Activated CD4-positive, alpha-beta T cell treated with anti-CD3 and anti-CD28 coated beads, Interleukin-2, amount 50 U/mL, for 24 hours (primary cell): ENCODE results near the gene GNG4.
"Not testable (repeated sequence)": the region's sequence is repeated elsewhere in the genome, so short reads cannot be mapped to it uniquely, and the experiment has no call there.

Source experiments
- DNase-seq, 2 donors: peaks; one replicate each; pipeline ENCODE4 v3.0.0-alpha.2; 2020; ENCODE audit warnings: low read depth in 1 of 2, low spot score in 1 of 2

GNG4 gene

DNA sequence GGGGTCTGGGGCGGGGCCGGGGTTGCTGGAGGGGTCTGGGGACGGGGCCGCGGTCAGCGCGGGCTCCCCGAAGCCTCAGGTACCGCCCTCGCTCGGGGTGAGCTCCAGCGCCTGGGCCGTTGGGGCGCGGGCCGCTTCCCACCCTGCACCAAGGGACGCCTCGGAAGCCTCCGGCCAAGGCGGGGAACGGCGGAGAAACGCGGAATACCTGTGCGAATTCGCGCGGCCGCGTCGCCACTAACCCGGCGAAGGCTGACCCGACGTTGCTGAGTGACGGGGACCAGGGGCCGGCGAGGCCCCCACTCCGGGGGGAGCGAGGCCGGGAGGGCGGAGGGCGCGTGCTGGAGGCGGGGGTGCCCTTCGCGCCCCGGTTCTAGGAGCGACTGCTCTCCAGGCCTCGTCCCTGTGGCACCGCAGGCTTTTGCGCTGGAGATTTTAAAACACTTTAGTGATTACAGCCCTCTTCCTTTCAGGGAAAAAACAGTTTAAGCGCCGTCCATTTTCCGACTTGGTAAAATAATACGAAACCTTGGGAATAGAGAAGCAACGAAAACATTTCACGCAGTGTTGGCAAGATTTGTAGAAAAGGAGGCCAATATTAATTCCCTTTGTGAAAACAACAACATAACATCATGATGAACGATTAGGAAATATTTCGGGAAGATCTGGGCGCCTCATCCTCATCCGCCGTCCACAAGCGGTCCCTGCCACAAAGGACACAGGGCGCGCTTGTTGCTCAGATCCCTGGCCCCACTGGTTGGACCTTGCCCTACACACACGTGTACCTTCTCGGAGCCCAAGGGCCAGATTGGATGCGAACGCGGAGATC, 971 bp upstream of the GNG4 start:
- DNase-seq, result no peak

DNA sequence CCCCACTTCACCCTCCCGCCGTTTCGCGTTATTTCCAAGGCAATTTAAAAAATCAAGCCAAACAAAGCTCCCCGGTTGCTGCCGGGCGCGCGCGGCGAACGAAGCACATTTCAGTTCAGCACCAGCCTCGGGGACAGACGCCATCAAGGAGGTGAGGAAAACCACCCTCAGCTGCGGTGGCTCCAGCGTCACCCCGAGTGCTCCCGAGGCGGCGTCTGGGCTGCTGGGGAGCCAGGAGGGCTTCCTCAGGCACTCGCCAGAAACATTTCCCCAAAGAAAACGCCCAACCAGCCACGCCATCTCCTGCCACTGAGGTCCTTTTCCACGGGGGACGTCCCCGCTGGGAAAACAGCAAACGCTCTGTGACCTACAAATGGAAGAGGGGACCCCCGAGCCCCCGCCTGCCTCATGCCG, 623 bp downstream of the GNG4 start:
- peak in 1 of 2 donors; percentile 23 for DNase-seq

DNA sequence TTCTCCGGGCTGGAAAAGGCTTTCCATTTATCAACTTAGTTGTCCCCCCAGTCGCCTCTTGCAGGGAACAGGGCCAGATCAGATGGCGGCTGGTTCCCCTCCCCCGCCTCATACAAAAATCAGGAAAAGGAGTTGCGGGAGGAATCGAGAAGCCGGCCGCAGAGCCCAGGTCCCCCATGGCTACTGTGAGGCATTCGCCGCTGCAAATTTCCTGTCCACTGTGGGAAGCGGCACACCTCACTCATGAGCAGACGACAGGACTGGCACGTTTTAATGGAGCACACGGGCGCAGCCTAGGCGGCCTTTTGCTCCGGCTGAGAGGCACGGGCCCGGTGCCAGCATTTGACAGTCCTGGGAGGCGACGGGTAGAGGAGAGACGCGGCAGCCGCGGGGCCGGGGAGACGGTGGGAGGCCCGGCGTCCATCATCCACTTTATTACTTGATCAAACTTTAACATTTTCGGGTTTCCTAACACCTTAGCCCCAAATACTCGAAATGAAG, 1.1 kb downstream of the GNG4 start:
- no peak for DNase-seq

DNA sequence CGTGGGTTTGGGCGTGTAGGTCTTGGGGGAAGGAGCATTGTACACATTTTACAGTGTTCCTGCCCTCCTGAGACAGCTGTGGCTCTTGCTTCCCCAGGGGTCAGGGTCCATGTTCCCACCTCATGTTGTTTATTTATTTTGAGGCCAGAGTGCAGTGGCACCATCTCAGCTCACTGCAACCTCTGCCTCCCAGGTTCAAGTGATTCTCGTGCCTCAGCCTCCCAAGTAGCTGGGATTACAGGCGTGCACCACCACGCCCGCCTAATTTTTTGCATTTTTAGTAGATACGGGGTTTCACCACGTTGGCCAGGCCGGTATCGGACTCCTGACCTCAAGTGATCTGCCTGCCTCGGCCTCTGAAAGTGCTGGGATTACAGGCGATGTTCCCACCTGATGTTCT, 2.0 kb downstream of the GNG4 start:
- not testable (repeated sequence) for DNase-seq

DNA sequence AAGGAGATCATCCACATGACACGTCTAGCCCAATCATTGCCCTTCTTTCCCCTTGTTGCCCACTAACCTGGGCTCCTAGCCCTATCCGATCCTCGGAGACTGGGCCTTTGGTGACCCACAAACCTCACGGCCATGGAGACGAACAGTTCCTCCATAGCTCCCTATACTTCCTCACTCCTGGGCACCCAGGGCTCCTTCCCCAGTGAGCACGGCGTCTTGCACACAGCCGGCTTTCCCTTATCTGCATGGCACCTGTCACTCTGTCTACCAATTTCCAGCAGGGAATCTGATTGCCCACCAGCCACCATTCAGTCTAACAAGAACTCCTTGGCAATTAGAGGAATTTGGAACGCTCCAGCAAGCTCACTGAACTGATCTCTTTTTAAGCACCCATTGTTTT, 3.1 kb downstream of the GNG4 start:
- no peak for DNase-seq

DNA sequence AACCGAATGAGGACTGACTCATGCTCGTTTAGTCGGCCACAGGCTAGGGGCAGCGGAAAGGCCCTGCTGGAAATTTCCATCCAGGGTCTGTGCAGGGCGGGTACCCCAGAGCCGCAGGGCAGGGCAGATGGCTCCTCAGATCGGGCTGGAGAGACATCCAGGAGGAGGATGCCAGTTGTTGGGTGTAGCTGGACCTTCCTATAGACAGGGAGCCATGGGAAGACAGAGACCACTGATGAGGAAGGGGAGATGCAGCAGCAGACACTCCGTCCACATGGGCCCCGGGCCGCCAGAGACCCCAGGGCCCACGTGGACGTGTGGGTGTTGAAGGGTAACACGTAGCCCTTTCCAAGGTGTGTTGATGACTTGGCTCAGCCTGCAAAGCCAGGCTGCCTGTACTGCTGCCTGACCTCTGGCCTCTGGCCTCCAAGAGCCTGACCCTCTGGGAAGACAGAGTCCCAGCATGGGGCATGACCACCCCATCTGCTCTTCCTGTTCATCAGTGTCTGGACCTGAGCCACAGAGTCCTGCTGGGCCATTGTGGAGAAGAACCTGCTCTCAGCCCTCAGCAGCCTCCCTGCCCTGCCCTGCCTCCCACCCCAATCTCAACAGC, 4.8 kb downstream of the GNG4 start:
- no peak for DNase-seq

DNA sequence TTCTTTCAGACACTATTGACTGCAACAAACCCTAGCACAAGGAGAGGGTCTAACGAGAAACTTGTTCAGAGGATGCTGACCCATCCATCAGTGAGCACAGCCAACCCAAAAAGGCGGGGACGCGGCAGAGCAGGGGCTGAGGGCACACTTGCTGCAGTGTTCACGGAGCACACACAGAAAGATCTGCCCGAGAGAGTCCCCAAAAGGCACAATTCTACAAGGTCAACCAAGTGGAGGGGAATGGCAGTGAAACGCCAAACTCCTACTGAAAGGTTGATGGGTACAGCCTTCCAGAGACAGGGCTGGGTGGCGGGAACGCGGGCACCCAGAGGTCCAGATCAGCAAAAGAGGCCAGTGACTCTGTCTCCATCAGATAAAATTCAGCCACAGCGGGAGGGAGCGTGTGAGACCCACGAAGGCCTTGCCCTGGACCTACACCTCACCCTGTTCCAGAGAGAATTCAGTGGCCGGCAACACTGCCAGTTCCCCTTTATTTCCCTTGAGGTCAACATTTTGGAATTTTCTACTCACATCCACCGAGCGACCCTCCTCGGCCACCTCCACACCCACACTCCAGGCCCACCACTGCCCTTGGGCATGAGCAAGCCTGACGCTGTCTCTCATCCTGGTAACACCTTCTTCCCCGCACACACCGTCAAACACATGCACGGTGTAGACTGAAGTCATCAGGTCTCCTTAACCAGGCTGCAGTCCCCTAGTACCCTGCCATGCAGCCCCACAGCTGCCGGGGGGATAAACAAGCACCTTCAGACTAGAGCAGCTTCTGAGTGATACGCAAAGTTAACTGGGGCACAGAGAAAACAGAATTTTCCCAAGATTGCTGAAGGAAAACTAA, 5.5 kb downstream of the GNG4 start:
- DNase-seq, result no peak

DNA sequence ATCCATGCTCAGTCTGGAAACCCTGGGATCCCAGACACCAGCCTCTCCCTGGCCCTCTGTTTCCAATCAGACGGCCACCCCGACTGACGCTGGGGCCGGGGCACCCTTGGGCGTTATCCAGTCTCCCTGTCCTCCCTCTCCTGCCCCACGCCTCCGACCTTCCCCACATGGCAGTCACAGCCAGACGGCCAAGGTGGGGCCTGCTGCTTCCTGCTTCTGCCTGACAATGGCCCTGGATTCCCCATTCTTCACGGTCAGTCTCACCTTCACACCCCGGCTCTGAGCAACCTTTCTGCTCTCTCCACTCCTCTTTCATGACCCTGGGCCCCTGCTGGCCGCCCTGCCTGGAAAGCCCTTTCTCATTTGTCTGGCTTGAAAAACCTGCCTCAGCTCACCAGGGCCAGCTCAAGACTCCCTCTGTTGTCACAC, 6.6 kb downstream of the GNG4 start:
- DNase-seq, result no peak

DNA sequence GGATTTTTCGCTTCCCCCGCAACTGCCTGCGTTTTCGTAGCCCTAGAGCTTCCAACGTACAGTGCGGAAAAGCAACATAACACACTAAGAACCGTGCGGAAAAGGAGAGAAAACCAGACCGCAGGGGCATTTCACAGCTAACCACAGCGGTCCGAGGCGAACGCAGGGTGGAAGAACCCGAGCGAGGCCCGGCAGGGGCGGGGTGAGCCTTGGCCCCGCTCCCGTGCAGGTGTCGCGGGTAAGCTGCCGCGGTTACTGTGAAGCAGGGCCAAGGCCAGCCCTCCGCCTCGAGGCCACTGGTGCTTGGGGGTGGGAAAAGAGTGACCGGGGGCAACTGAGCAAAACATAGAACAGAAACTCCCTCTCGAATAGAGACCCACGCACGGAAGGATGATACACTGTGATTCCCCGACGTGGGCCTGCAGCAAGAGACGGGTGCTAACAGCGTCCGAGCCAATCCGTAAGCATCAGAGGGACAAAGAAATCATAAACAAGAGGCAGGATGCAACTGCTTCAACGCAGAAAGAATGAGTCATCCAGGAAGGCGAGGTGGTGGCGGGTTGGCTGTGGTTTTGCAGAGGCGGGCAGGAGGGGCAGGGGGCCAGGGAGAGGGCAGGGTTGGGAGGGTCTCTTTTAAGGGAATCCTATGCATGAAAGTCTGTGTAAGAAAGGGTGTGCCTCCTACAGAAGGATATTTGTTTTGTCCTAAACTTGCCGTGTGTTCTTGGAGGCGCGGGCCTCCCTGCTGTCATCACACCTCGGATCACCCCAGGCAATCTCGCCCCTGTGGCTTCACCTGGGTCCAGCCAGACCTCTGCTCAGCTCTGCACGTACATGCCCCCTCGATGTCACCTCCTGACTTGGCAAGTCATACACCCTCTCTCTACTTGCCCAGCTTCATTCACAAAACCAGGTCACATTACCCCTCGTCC, 7.3 kb downstream of the GNG4 start:
- peak; percentile 31 to 42 for DNase-seq

DNA sequence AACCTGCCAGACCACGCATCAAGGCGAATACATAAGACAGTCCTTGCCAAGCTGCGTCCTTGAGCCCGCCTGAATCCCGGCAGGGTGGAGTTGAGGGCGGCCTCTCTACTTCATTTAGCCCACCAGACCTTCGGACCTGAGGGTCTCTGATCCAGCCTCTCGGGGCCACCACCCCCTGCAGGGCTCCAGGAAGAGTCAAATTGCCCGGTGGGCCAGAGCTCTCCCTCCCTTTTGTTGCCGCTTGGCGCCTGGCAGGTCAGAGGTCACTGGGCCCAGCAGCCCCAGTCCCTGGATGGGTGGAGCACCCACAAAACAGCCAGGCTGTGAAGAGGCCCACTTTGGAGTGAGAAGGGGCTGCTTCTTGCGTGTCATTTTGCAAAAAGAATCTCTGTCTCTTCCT, 9.0 kb downstream of the GNG4 start:
- no peak for DNase-seq

DNA sequence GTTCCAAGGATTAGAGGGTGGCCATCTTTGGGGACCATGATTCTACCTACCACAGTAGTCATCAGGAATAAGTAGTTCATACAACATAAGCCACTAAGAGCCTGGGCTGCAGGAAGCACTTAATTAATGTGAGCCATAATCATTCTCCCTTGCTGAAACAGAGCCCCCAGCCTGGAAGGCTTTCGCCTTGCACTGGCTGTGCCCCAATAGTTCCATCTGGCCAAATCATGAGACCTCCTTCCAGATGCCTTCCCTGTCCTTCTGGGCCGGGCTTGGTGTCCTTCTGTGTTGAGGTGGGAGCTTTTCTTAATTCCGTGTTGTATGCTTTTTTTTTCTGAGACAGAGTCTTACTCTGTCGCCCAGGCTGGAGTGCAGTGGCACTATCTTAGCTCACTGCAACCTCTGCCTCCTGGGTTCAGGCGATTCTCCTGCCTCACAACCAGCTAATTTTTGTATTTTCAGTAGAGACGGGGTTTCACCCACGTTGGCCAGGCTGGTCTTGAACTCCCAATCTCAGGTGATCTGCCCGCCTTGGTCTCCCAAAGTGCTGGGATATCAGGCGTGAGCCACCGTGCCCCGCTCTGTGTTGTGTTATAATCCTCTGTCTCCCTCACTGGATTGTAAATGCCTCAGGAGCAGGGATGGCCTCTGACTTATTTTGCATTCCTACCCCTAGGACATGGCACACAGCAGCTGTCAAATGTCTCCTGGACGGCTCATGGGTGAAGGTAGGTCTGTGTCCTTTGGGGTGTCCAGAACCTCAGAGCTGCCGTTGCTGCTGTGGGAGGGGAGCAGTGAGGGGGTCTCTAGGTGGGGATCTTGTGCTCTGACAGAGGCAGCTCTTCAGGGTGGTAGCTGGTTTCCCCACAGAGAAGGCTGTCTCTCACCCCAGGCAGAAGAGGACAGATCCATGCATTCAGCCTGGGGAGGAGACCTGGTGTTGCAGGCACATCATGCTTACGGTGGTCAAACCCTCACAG, 10.1 kb downstream of the GNG4 start:
- DNase-seq, result no peak

DNA sequence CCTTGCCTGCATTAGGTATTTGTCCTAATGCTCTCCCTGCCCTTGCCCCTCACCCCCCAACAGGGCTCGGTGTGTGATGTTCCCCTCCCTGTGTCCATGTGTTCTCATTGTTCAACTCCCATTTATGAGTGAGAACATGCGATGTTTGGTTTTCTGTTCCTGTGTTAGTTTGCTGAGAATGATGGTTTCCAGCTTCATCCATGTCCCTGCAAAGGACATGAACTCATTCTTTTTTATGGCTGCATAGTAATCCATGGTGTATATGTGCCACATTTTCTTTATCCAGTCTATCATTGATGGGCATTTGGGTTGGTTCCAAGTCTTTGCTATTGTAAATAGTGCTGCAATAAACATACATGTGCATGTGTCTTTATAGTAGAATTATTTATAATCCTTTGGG, 11.0 kb downstream of the GNG4 start:
- DNase-seq, result not testable (repeated sequence)

DNA sequence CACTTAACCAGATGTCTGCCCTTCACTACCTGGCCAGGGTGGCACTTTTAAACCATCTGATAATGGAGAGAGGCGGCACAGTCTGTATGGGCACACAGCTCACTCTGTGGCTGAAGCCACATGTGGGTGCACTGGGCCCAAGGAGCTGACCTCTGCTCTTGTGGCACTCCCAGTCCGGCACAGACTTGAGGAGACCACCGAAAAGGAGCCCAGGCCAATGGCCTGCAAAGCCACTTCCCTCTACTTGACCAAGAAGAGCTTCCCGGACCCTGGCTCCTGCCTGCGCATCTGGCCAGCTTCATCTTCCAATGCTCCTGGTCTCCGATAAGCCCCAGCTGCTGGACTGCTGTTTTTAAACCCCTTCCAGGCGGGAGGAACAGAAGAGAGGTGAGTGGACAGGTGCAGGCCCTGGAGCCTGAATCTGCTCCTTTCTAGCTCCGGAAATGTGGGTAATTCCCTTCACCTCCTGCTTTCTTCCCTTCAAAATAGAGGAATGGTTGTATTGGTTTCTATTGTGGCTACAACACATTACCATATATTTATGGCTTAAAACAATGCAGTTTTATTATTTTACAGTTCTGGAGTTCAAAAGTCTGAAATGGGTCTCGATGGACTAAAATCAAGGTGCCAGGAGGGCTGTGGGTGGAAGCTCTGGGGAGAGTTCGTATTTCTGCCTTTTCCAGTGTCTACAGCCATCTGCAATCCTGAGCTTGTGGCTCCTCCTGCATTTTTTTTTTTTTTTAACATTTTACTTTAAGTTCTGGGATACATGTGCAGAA, 11.6 kb downstream of the GNG4 start:
- no peak for DNase-seq

DNA sequence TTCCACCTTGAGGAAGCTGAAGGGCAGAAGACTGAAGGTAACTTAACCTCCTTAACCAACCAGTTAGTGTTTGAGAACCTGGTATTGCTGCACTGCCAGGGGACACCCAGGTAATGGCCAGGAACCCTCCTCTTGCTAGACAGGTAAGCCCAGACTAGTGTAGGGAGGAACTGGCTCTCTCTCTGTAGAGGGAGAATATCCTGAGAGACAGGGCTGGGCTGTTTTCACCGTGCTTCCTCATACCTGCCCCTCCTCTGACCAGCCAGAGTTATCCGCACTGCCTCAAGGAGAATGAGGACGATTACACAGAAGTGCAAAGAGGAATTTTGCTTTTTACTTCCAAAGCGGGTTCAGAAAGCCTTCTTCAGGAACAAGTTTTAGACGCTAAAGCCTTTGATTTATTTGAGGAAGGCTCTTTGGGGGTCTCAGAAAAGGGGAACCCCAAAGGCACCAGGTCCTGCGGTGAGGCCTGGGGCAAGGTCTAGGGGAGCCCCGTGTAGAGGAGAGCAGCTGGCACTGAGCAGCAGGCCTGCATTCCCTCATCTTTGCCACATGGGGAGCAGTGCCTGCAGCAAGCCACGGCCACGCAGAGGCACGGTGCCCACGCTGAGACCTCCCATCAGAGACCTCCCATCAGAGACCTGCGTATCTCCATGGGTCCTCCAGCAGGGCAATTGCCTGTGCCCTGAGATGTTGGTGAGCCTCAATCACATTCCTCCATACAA, 13.5 kb downstream of the GNG4 start:
- DNase-seq, result no peak

DNA sequence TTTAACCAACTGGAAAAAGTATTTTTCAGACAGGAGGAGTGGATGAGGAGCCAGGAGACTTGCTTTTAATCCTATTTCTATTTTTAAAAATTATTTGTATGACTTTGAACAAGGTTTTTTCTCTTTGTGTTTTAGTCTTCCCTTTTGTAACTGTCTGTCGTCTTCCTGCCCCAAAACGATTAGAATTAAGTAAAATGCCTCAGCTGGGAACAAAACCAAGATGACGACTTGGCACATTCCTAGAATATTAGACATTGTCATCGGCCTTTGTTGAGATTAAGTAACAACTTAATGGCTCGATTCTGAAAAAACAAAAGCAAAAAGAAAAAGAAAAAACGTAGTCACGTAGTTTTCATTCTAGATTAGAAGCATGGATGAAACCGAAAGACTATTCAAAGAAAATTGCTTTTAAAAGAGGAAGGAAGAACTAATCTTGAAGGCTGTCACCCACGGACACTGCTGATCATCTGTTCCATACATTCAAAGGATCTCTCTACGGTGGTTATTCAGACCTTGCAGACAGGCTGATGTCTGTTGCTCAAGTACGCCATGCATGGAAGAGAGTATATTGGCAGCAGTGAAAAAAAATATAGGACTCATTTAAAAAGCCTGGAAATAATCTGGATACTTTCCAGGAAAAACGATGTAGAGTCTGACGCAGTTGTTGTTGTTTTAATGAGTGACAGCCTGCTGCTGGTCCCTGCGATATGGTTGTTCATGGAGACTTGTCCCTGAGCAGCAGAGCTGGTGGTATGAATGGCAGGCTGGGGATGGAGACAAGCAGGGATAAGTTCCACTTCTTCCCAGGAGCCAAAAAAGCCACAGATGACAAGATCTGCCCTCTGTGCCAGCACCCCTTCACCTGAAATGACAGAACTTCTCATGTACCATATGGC, 16.8 kb downstream of the GNG4 start:
- no peak for DNase-seq

DNA sequence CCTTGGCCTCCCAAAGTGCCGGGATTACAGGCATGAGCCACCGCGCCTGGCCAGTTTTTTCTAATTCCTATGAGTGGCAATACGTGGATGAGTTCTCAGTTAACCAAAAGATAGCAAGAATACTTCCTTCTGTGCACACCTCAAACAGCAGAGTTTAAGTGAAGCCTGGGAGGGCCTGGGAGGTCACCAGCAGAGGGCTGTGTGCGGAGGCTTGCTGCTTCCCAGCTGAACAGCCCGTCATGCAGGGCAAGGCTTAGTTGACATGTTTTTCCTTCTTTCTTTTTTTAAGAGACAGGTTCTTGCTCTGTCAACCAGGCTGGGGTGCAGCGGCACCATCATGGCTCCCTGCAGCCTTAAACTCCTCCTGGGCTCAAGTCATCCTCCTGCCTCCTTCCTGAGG, 17.8 kb downstream of the GNG4 start:
- no peak for DNase-seq
